Stimulated activated naive CD4-positive, alpha-beta T cell (primary cell): Measurements from ENCODE around the gene DDN.

ENCODE experiments used
- DNase-seq, 6 experiments: peaks; one replicate each; lab custom pipeline; 2025; lab: John Stamatoyannopoulos, UW

The DDN gene

DNA sequence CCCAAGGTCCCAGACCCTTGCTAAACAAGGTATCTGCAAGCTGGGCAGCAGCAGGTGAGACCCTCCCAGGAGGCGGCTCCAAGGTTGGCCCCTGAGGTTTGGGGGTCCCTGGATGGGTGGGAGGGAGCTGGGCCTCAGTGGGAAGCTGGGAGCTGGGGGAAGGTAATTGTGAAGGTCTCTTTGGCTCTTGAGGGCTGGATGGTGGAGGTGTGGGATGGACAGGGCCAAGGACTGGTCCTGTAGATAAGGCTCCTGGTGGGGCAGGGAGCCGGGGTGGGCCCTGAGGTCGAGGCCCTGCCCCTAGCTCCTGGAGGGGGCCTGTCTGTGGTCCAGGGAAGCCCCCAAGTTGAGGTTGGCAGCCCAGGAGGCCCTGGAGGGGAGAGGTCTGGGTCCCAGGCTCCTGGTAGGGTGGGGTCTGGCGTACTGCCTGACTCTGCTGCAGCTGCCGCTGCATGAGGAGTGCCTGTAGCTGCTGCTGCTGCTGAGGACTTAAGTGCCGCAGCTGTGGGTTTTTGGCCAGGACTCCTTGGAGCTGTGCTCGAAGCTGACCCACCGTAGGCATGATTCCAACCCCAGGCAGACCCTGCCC is 32.5 kb upstream of the DDN start:
- no peak for DNase-seq

DNA sequence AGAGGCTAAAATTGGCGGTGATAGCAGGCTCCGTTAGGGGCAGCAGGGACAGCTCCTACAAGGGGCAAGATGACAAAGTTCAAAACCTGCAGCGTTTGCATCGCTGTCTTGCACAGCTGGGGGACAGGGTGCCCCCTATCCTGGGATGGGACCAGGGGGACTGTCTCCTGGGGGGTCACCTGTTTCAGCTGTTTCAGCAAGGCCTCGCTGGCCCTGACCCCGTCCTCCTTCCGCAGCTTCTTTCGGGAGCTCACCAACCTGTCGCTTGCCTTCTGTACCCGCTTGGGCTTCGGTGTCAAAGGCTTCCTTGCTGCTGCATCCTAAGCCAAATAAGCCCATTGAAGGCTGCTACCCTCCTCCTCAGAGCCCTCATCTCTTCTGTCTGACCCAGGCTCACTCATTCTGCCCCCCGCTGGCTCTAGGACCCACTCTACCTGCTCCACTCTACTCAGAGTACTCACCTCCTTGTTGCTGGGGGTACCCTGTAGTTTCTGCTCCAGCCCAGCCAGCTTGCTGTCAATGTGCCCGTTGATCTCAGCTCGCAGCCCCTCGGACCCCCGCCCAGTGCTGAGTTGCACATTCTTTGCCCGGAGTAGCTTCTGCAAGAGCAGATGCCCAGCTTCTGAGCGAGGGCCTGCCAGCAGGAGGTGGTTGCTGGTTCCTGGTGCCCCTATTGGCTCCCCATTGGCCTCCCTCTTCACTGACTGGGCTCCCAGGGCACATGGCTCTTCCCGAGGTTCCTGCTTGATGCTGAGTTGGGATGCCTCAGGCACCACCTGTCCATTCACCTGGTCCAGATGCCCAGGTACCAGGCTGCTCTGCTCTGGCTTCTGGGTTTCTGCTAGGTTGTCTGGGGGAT is 31.8 kb upstream of the DDN start:
- no peak for DNase-seq

DNA sequence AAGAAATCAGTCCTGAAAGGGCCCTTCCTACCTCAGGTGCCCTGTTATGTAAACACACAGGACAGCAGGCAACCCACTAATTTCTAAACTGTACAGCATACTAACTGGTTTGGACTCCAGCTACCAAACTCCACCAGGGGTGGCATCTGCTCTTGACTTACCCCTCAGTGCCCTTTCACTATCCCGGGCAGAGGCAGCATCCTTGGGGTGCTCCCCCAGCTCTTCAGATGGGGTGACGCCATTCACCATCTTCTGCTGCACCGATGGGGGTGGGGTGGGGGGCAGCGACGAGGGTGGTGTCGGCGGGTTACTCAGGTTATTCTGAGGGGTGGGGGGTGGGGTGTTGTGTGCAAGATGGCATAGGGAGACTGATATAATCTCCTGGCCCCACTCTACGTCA is 30.9 kb upstream of the DDN start:
- no peak for DNase-seq

DNA sequence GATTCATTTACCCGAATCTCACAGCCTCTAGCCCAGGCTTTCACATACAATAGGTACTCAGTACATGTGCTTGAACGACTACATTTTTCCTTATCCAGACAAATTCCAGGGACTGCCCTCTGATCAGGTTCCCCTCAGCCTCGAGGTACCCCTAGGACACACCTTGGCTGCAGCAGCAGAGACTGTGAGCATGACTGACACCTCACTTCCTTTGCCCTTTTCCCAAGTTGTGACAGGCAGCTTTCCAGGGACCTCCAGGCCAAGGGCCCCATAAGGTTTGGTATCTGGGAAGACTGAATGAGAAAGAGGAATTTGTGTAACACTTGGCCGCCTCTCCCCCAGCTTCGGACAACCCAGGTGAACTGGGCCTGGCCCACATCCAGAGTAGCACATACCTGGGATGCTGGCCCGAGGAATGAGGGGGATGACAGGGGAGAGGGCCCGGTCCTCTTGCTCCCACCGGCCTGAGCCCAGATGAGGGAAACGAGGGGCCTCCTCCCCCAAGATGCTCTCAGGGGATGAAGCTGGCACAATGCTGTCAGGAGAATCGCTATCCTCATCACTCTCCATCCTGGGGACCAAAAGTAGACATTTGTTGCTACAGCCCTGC is 29.6 kb upstream of the DDN start:
- no peak for DNase-seq

DNA sequence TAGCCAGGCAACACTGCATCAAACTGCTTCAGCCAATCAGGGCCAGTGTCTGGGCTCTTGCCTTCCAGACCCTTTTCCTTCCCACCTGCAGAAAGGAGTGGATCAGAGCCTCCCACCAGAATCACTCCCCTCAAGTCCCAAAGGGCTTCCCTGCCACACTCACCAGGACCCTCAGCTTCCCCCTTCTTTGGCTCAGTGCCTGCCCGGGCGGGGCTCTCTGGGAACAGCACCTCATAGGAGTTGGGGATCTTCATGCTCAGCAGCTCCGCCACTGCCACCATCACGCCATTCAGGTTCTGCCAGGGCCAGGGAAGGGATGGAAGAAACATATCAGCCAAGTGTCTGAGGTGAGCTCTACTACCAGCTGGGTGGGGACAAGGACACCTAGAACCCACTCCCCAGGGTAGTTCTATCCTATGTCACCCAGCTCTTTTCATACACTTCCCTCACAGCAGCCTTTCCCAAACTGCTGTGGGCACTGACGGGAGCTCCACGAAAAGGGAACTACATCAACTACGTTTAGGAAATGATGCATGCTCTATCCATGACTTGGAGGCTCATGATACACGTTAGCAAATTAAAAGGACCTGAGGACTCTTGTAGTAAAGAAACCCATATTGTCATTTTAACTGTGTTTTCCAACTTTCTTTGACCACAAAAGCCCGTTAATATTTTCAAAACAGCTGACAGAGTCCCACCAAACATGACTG is 28.8 kb upstream of the DDN start:
- no peak for DNase-seq

DNA sequence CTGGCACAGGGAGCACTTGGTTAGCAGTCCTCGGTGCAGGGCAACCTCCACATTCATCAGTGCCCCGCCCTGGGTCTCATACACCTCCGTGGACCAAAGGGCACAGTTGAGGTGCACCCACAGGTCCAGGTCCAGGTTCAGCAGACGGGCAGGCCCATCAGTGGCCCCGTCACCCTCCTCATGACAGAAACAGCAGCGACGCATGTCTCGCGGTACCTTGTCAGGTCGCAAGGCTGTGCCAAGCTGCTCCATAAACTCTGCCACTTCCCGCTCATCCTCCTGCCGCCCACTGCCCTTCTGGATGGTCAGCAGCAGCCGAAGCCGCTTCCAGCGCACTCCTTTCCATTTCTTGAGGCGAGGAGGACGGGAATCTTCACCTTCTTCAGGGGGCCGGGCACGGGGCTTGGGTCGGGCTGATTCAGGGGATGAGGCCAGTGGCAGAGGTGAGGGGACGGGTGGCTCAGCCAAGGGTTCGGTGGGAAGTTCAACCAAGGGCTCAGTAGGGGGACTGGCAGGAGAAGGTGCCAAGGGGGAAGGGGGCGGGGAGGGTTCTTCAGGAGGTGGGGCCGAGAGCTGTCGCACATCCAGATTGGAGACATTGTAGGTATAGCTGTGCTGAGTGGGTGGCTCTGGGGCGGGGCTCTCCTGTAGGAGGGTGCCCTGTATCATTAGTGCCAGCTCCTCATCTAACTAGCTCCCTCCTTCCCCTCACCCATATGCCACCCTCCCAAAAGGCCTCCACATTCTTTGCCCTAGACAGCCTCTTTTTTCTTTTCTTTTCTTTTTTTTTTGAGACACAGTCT is 27.7 kb upstream of the DDN start:
- no peak for DNase-seq

DNA sequence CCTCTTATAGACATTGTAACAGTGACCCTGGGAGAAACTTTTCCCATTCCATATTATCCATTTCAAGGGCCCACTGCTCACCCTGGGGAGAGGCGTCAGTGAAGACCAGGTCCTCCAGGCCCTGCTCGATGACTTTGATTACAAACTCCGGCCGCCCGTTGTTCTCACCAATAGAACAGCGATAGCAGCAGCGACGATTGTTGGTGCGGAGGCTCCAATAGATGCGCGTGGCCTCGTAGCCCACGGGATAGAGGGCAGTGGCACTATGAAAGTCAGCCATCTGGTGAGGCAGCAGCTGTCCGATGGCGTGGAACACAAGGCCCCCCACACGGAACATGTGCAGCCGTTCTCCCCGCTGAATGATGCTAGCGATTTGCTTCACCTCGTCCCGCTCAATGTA is 26.9 kb upstream of the DDN start:
- no peak for DNase-seq

DNA sequence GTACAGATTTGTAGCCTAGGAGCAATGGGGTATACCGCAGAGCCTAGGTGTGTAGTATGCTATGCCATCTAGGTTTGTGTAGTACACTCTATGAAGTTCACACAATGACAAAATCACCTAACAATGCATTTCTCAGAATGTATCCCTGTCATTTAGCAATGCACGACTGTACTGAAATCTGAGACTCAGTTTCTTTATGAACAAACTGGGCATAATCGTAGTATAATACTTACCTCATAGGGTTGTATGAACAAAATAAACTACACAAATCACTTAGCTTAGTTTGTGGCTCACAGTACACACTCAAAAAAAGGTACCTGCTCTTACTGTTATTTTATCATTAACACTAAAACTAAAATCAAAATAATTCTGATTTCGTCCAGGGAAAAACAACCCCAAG is 26.3 kb upstream of the DDN start:
- no peak for DNase-seq

DNA sequence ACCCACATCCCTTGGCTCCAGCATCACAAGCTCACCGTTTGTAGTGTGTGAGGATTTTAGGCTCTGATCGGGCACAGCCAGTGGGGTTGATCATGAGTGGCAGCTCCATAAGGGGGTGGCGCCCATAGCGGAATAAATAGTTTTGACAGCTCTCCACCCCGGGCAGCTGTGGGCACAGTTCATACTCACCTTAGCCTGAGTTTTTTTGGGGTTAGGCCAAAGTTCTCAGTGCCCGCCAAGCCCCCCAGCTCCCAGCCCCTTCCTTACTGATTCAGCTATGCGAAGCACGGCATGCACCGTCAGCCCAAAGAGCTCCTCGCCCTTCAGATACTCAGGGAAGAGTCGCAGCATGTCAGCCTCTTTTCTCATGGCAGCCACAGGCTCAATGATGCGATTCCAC is 25.4 kb upstream of the DDN start:
- no peak for DNase-seq

DNA sequence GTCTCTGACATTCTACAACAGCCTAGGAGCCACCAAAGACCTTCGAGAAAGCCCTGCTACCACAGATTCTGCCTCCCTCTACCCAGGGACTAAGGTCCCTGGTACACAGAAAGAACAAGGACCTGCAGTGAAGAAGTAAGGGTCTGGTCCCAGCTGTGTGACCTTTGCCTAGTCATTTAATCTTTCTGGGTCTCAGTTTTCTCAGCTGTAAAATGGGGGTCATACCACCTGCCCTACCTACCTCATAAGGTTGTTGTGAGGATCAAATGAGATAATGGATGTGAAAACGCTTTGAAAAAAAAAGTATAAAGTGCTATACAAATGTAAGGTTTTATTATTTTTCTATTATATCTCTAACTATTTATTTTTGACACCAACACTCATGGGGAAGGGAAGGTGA is 24.6 kb upstream of the DDN start:
- DNase-seq = no peak

DNA sequence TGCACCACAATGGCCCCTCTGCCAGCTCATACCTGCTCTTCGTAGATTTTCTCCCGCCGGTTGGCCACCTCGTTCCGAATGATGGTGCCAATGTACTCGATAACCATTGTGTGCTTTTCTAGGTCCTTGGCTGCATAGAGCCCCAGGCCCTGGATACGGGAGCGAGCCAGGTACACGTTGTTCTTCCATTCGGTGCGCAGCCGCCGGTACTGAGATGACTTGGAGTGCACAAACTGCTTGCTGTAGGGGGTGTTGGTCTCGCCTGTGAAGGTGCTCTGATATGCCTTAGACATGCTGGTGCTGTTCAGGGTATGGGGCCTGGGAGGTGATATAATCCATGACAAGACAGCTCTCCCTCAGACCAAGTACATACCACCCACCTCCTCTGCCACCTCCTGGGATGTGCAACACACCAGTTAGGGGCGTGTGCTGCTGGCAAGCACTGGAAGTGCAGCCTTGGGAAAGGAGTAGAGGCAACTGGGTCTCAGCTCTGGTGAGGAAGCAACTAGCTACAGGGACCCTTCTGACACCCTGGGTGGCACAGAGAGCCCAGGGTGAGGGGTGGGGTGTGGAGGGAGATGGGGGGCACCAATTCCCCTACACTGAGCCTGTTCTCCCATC is 23.5 kb upstream of the DDN start:
- DNase-seq = no peak

DNA sequence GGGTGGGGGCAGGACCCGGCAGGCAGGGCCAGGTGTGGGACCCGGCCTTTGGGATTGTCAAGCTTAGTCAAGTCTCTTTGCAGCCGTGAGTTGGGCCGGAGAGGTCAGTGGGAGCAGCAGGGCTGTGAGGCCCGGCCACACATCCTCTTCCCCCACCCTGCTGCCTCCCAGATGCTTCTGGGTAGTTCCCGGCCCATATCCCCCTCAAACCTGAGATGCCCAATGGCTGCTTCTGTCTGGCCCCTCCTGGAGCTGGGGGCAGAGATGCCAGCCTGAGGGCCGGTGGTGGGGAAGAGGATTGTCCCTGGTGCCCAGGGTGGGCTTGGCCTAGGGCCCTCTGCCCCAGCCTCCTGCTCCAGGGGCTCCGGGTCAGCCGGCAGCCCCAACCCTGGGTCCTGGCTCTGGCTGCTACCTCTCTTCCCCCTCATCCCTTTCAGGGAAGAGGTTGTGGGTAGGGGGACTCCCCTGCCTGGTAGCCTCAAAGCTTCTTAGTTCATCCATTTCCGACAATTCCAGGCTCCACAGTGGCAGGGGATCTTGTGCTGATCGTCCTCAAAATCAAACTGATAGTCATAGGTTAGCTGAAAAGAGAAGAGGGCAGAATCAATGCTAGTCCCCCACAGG is 22.2 kb upstream of the DDN start:
- DNase-seq = no peak

DNA sequence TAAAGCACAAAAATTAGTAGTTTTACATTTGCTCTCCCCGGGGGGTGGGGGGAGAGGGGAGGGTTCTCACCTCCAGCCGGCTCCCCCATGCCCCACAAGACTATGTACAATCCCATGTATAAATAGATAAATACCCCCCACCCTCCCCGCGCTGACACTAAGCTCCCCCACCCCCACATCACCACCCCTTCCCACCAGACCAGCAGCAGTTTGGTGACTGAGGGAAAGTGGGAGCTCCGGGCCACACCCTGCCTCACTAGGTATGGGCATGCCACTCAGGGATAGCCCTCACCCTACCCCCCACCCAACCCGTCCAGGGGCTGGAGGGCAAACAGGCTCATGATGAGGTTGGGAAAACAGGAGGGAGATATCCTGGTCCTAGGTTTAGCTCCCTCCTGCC is 21.3 kb upstream of the DDN start:
- no peak for DNase-seq

DNA sequence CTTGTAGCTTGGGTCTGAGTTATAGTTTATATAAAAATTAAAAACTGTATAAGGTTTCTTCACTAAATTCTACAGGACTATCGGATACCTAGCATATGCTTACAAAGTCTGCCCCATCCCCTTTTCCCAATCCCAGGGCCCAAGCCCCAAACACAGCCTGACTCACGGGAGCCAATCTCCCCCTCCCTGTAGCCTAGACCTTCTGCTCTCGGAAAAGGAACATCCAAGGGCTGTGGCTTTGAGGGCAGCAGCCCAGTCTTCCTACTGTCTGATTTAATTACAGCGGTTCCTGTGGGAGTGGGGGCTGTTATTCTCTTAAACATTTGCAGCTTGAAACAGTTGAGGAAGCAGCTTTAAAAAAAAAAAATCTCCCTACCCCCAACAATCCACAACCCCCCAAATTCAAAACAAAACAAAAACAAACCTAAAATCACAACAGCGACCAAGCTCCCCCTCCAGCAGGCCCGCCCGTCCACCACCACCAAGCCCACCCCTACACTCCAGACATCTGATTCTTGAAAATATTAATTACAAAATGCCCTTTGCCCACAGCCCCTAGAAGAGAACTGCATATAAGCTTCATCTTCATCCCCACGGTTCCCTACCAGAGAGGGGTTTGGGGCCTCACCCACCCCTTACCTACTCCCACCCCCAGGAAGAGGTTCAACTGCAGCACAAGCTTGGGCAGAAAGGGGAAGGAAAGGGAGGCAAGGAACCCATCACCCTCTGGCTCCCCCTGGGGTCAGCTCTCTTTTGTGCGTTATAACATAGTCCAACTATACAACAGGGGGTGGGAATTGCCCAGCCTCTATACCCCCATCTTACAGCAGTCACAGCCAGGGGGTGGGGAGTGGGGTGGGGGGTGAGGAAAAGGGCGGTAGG is 20.5 kb upstream of the DDN start:
- DNase-seq = peak in 4 of 6 experiments; percentile 11 to 48 (median 16)

DNA sequence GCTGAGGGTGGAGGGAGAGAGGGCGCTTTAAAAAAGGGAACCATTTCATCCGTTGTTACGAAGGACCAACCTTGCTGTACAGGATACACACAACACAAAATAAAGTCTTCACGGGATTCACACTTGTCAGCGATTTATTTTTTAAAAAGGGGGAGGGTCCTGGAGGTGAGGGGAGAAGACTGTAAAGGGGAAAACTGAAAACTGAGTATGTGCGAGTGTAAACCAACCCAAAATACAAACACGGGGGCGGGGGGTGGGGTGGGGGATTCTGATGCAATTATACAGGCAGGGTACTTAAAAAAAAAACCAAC is 19.9 kb upstream of the DDN start:
- DNase-seq = no peak

DNA sequence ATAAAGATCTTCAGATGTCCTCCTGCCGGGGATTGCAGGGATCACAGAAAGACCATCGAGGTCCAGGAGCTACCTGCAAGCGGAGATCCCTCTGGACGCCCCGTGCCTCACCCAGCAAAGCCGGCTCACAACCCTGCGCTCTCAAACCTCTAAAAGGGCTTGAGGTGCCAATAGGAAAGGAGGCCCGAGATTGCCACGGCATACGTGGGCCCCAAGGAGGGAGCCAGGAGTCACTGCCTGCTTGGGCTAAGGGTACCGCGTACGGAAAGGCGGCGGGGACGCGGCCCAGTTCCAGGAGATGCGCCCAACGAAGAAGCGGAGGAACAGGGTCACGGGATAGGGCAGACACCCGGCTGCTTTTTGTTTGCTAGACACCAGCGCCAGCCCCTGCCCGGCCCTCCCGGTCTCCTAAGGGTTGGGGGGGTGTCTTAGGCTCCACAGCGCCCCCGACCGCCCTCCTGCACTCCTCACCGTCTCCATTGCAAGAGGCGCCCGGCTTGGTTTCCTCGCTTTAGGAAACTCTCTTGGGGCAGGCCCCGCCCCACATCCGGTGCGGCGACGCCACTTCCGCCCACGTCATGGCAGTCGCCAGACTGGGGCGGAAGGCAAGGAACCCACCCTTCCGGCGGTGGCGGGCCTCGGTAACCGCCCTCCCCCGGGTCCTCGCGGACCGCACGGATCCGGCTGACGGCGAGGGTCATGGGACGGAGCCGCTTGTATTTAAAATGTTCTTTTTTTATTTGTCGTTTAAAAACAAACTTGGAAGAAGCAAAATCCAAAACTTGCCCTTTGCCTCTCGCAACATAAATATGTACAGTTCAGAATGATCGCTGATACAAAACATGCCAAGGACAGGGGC is 19.3 kb upstream of the DDN start, which contains the start of gene PRKAG1:
PRKAG1 (minus strand) TSS at position 516 of the 859 bp plus-strand sequence; CDS start at position 480, 36 bp downstream.
- DNase-seq = peak; percentile 94 to 97 (median 95)

DNA sequence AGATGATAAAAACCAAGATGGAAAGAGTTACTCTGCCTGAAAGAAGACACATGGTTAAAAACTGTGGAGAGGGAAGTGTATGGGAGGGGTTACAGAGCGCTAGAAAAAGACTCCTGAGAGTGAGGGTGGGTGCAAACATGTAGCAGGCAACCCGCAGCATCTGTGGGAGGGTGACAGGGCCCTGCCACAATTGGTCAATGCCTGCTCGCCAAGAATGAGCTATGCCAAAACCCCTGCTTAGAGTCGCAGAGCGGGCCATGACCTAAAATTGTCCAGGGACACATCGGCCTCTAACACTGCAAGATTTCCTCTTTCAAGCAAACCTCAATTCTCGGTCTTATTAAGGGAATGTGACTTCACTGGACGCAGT is 18.7 kb upstream of the DDN start:
- peak in 1 of 6 experiments; percentile 38 for DNase-seq

DNA sequence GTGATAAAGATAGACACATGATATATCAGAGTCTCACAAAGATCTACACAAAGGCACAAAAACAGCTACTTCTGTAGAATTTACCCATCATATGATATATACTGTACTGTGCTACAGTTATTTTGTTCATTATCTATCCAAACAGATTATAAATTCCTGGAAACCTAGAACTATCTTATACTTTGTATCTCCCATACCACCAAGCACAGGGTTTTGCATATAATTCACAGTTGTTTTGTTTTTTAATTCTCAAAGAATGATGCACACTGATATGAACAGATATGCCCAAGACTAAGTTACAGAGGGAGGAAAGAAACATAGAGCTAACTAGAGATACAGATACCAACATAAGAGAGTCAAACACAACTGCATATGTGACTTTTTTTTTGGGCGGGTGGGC is 16.0 kb upstream of the DDN start:
- no peak for DNase-seq

DNA sequence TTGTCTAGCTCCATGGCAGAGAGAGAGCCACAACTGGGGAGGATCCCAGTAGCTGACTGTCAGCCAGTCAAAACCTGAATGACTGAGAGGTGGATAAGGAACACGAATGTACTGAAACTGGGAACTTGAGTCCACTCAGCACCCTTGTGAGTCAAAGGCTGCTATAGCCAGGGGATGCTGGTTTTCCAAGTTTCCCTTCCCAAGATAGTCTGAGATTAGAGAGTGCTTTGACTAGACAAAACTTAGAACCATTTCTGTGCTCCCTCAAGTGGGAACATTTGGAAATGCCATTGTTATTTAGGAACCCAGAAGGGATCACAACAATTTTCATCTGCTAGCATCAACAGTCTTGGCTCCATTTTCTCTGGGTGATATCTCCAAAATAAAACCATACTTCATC is 15.4 kb upstream of the DDN start:
- DNase-seq = no peak
